ENCODE results near the gene KCNMB2. TPM values are rescaled to one million over a fixed set of nuclear protein-coding genes. Genes with fewer than 3 reads are reported as not detected.

The KCNMB2 gene
- total RNA-seq, 6 donors from 2014 or later: 0.51 to 3.0 (median 1.1) TPM; not detected in 3

- Histone ChIP-seq H3K27me3 (no peaks in the 10 kb centered on the region), H3K27ac (no peak overlapping the region), H3K4me3 (no peak overlapping the region), H3K4me1 (no peaks in the 10 kb centered on the region), H3K36me3 (no peaks in the 10 kb centered on the region), H3K9me3 (no peaks in the 10 kb centered on the region)
- ATAC-seq (ENCODE audit: low FRiP score in 2 of 2) (no peak), DNase-seq (no peak)
- TF ChIP-seq EP300 (IDR thresholded peaks at IDR 0.05) (no peak), POLR2A (IDR thresholded peaks at IDR 0.05) (no peak), POLR2AphosphoS5 (IDR thresholded peaks at IDR 0.05) (no peak)
- TF ChIP-seq, protein P1, sequence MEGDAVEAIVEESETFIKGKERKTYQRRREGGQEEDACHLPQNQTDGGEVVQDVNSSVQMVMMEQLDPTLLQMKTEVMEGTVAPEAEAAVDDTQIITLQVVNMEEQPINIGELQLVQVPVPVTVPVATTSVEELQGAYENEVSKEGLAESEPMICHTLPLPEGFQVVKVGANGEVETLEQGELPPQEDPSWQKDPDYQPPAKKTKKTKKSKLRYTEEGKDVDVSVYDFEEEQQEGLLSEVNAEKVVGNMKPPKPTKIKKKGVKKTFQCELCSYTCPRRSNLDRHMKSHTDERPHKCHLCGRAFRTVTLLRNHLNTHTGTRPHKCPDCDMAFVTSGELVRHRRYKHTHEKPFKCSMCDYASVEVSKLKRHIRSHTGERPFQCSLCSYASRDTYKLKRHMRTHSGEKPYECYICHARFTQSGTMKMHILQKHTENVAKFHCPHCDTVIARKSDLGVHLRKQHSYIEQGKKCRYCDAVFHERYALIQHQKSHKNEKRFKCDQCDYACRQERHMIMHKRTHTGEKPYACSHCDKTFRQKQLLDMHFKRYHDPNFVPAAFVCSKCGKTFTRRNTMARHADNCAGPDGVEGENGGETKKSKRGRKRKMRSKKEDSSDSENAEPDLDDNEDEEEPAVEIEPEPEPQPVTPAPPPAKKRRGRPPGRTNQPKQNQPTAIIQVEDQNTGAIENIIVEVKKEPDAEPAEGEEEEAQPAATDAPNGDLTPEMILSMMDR (IDR thresholded peaks at IDR 0.05): no peak
- 90 to 94% methylated on average over 3 of the region's 3 CpGs for WGBS, 2 donors
These were observed 235.3 kb downstream of the KCNMB2 start for GRCh38 chr3:178771511-178771910.

- no peak for DNase-seq
- Histone ChIP-seq H3K9me3 (no peaks in the 10 kb centered on the region), H3K4me1 (no peaks in the 10 kb centered on the region), H3K27ac (no peak overlapping the region), H3K36me3 (no peaks in the 10 kb centered on the region), H3K4me3 (no peak overlapping the region), H3K27me3 (no peaks in the 10 kb centered on the region)
- ATAC-seq (ENCODE audit: low FRiP score in 2 of 2): no peak
- TF ChIP-seq POLR2A (IDR thresholded peaks at IDR 0.05) (no peak), EP300 (IDR thresholded peaks at IDR 0.05) (no peak), POLR2AphosphoS5 (IDR thresholded peaks at IDR 0.05) (no peak)
- 79 to 89% methylated on average over 4 of the region's 4 CpGs for WGBS, 2 donors
These were observed 236.5 kb downstream of the KCNMB2 start for GRCh38 chr3:178772746-178773145.

- no peak for ATAC-seq (ENCODE audit: low FRiP score in 2 of 2)
- H3K27ac ChIP-seq: no peak overlapping the region
- DNase-seq: no peak
- no peaks in the 10 kb centered on the region for H3K4me1 ChIP-seq
- 86 to 97% methylated on average over 1 of the region's 1 CpG for WGBS, 2 donors
- no peaks in the 10 kb centered on the region for H3K36me3 ChIP-seq
- H3K9me3 ChIP-seq: no peaks in the 10 kb centered on the region
- H3K27me3 ChIP-seq: no peaks in the 10 kb centered on the region
- TF ChIP-seq POLR2A (IDR thresholded peaks at IDR 0.05) (no peak), POLR2AphosphoS5 (IDR thresholded peaks at IDR 0.05) (no peak), EP300 (IDR thresholded peaks at IDR 0.05) (no peak)
- TF ChIP-seq, protein P1 (IDR thresholded peaks at IDR 0.05): no peak
- no peak overlapping the region for H3K4me3 ChIP-seq
These were observed 237.1 kb downstream of the KCNMB2 start for GRCh38 chr3:178773358-178773757.

- H3K36me3 ChIP-seq: no peaks in the 10 kb centered on the region
- ATAC-seq (ENCODE audit: low FRiP score in 2 of 2): no peak
- H3K9me3 ChIP-seq: no peaks in the 10 kb centered on the region
- DNase-seq: no peak
- H3K4me3 ChIP-seq: no peak overlapping the region
- H3K4me1 ChIP-seq: no peaks in the 10 kb centered on the region
- WGBS, 2 donors: 59 to 67% methylated on average over 4 of the region's 4 CpGs
- no peaks in the 10 kb centered on the region for H3K27me3 ChIP-seq
- H3K27ac ChIP-seq: no peak overlapping the region
- TF ChIP-seq POLR2A (IDR thresholded peaks at IDR 0.05) (no peak), POLR2AphosphoS5 (IDR thresholded peaks at IDR 0.05) (no peak), EP300 (IDR thresholded peaks at IDR 0.05) (no peak)
- TF ChIP-seq, protein P1 (IDR thresholded peaks at IDR 0.05): no peak
These were observed 241.6 kb downstream of the KCNMB2 start for GRCh38 chr3:178777718-178778411.

DNA sequence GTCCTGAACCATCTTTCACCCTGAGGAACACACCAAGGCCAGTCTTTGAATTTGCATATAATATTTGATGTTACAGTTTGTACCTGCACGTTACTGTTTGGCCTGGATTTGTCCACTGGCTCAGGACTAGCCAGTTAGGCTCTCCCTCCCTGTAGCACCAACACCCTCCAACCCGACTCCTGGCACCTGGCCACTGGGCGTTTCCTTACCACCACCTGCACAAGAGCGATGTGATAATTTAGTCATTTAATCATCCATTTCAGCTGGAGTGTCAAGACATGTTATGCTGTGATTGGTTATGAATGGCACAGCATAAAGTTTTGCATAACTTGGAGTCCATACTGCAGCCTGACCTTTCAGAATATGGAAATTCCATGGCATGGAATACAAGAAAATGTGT lies 242.4 kb downstream of the KCNMB2 start:
- no peaks in the 10 kb centered on the region for H3K4me1 ChIP-seq
- H3K4me3 ChIP-seq: no peak overlapping the region
- no peaks in the 10 kb centered on the region for H3K9me3 ChIP-seq
- no peaks in the 10 kb centered on the region for H3K36me3 ChIP-seq
- ATAC-seq (ENCODE audit: low FRiP score in 2 of 2): no peak
- H3K27me3 ChIP-seq: no peaks in the 10 kb centered on the region
- no peak for DNase-seq
- WGBS, 2 donors: 71 to 78% methylated on average over 4 of the region's 4 CpGs
- no peak overlapping the region for H3K27ac ChIP-seq
- TF ChIP-seq POLR2AphosphoS5 (IDR thresholded peaks at IDR 0.05): no peak

DNA sequence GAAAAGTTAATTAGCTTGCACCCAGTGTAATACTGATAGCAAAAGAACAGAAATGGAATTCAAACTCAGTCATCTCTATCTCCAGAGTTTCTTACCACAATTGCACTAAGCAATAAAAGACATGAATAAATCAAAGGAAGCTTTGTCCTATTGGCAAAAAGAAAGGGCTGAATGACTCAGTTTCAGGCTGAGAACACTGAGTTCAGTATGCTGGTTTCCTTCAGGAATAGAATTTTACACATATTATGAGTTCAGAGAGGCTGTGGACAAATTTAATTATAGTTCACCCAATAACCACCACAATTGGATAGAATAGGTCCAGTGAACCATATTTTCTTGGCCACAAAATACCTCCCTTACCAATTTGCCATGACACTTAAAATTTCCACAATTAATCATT lies 249.7 kb downstream of the KCNMB2 start:
- TF ChIP-seq POLR2A (IDR thresholded peaks at IDR 0.05): no peak
- TF ChIP-seq, protein P1 (IDR thresholded peaks at IDR 0.05): no peak
- TF ChIP-seq POLR2AphosphoS5 (IDR thresholded peaks at IDR 0.05): no peak
- TF ChIP-seq EP300 (IDR thresholded peaks at IDR 0.05): no peak
- no peaks in the 10 kb centered on the region for H3K9me3 ChIP-seq
- ATAC-seq (ENCODE audit: low FRiP score in 2 of 2): no peak

More for the DNA sequence above, 249.7 kb downstream of the KCNMB2 start:
- no peaks in the 10 kb centered on the region for H3K27me3 ChIP-seq
- DNase-seq: no peak
- no peak overlapping the region for H3K27ac ChIP-seq
- no peaks in the 10 kb centered on the region for H3K4me1 ChIP-seq
- H3K36me3 ChIP-seq: no peaks in the 10 kb centered on the region
- H3K4me3 ChIP-seq: no peak overlapping the region

Data from upper lobe of left lung (tissue), 6 donors.